GM23248 (cell line): ENCODE data around the gene GOLGA6D. TPM values are rescaled to one million over a fixed set of nuclear protein-coding genes. Genes with fewer than 3 reads are reported as not detected.
"Not testable (repeated sequence)": the region's sequence is repeated elsewhere in the genome, so short reads cannot be mapped to it uniquely, and the experiment has no call there.

Source experiments
- DNase-seq: peaks from one replicate; pipeline ENCODE4 v3.0.0-alpha.2; 2015
- H2AFZ ChIP-seq: fragments of 200-600 bp; sonication (generic); 2 replicates; pipeline ENCODE4 v1.6.1; 2016; ENCODE audit warnings: antibody characterized with exemption
- H3F3A ChIP-seq: fragments of 200-600 bp; sonication (generic); 2 replicates; pipeline ENCODE4 v1.6.1; 2016; ENCODE audit warnings: mild to moderate bottlenecking, antibody characterized with exemption, mixed run types; ENCODE audit not compliant: insufficient read depth
- H3K27ac ChIP-seq: fragments of 200-600 bp; sonication (generic); 2 replicates; pipeline ENCODE4 v1.5.1; 2016; ENCODE audit warnings: mild to moderate bottlenecking
- H3K27me3 ChIP-seq: fragments of 200-600 bp; sonication (generic); replicated peaks from 2 replicates; pipeline ENCODE4 v1.6.1; 2016; ENCODE audit warnings: mild to moderate bottlenecking; ENCODE audit not compliant: insufficient read depth
- H3K36me3 ChIP-seq: fragments of 200-600 bp; sonication (generic); 2 replicates; pipeline ENCODE4 v1.6.1; 2016; ENCODE audit warnings: low read depth, mild to moderate bottlenecking
- H3K4me1 ChIP-seq: fragments of 200-600 bp; sonication (generic); 2 replicates; pipeline ENCODE4 v1.6.1; 2016; ENCODE audit warnings: mild to moderate bottlenecking; ENCODE audit not compliant: insufficient read depth
- H3K4me2 ChIP-seq: fragments of 200-600 bp; sonication (generic); one replicate; pipeline ENCODE4 v1.6.1; 2016; ENCODE audit warnings: mild to moderate bottlenecking; ENCODE audit not compliant: unreplicated experiment
- H3K4me3 ChIP-seq: fragments of 200-600 bp; sonication (generic); 2 replicates; pipeline ENCODE4 v1.5.1; 2016; ENCODE audit warnings: mild to moderate bottlenecking
- H3K79me2 ChIP-seq: fragments of 200-600 bp; sonication (generic); 2 replicates; pipeline ENCODE4 v1.6.1; 2016; ENCODE audit warnings: mild to moderate bottlenecking; ENCODE audit not compliant: insufficient read depth
- H3K9ac ChIP-seq: fragments of 200-600 bp; sonication (generic); 2 replicates; pipeline ENCODE4 v1.6.1; 2016; ENCODE audit warnings: mild to moderate bottlenecking
- H3K9me2 ChIP-seq: fragments of 200-600 bp; sonication (generic); 2 replicates; pipeline ENCODE4 v1.6.1; 2016; ENCODE audit warnings: mixed run types, mild to moderate bottlenecking, moderate library complexity; ENCODE audit not compliant: insufficient read depth
- H3K9me3 ChIP-seq: fragments of 200-600 bp; sonication (generic); one replicate; pipeline ENCODE4 v1.6.1; 2017; ENCODE audit warnings: low read depth
- H4K20me1 ChIP-seq: fragments of 200-600 bp; sonication (generic); 2 replicates; pipeline ENCODE4 v1.6.0; 2016; ENCODE audit not compliant: insufficient read depth
- EZH2 ChIP-seq: fragments of 200-600 bp; sonication (generic); IDR thresholded peaks from 2 replicates; pipeline ENCODE4 v1.6.1; 2018; ENCODE audit warnings: antibody characterized with exemption, mild to moderate bottlenecking; ENCODE audit not compliant: insufficient read depth, poor library complexity, severe bottlenecking
- EZH2phosphoT487 ChIP-seq: fragments of 200-600 bp; sonication (generic); IDR thresholded peaks from 2 replicates; pipeline ENCODE4 v1.6.1; 2018; ENCODE audit warnings: antibody characterized with exemption, moderate library complexity, mild to moderate bottlenecking, low read depth; ENCODE audit not compliant: insufficient read depth
- WGBS, 2 experiments: methylation state at CpG; one replicate each; pipeline ENCODE4 v1.1.6; 2015 to 2017; ENCODE audit warnings: low lambda C conversion rate in 2 of 2, low coverage in 1 of 2; ENCODE audit errors: missing lambda C conversion rate in 2 of 2; 5-methylcytosine and 5-hydroxymethylcytosine counted together
- in situ Hi-C: fragments of 300-500 bp; cut with MboI; formaldehyde crosslinking; loops from 2 replicates; pipeline ENCODE4 v1.15.0; 2020
- polyA plus RNA-seq: library from polyadenylated mRNA; unstranded; fragments of >200 nt; fragmentation: Nextera tagmentation; extraction: Ambion mirVana; gene quantifications from 2 replicates; pipeline ENCODE4 v1.2.1, GENCODE V29; 2016
- total RNA-seq: library from RNA; depleted of rRNA; stranded (reverse); fragments of >200 nt; shearing (Covaris generic); gene quantifications from 2 replicates; pipeline ENCODE4 v1.2.3, GENCODE V29; 2014

The GOLGA6D gene
- total and polyA plus RNA-seq, 2 experiments from 2014 or later, result not detected

DNA sequence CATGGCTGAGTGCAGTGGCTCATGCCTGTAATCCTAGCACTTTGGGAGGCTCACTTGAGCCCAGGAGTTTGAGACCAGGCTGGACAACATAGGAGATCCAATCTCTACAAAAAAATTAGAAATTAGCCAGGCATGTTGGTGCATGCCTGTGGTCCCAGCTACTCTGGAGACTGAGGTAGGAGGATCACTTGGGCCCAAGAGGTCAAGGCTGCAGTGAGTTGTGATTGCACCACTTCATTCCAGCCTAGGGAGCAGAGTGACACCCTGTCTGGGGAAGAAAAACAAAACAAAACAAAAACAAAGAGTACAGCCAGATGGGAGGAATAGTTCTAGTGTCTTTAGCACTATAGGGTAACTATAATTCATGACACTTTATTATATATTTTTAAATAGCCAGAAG, 27.1 kb downstream of the GOLGA6D start:
- Histone ChIP-seq H3K9me3 (no peaks in the 10 kb centered on the region), H3F3A (no peaks in the 10 kb centered on the region), H4K20me1 (no peaks in the 10 kb centered on the region), H3K9me2 (no peaks in the 10 kb centered on the region), H3K79me2 (no peaks in the 10 kb centered on the region), H3K9ac (no peak overlapping the region), H3K27ac (no peak overlapping the region), H3K4me3 (no peak overlapping the region), H3K4me2 (no peak overlapping the region), H3K4me1 (no peaks in the 10 kb centered on the region; the same call in 1 of the 2 replicates), H2AFZ (no peak overlapping the region), H3K27me3 (peaks cover 43% of the 10 kb centered on the region), H3K36me3 (no peaks in the 10 kb centered on the region)
- TF ChIP-seq EZH2, result no peak
- TF ChIP-seq EZH2phosphoT487, result no peak
- DNase-seq, result peak; percentile 32
- in situ Hi-C loops, result no loop called here

DNA sequence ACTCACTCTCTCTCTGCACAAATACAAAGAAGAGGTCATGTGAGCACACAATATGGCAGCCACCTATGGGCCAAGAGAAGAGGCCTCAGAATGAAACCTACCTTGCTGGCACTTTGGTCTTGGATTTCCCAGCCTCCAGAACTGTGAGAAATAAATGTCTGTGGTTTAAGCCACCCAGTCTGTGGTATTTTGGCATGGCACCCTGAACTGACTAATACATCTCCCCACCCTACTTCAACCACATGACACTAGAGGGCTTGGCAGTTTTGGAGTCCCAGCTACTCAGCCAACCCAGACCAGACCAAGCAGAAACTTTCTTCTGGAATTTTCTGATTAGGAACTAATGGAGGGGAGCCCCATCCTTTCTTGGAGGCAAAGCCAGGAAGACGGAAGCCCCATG, 29.9 kb downstream of the GOLGA6D start:
- H3K4me2 ChIP-seq, H3K4me3 ChIP-seq, H3K79me2 ChIP-seq, H3K9me2 ChIP-seq, in situ Hi-C loops, H3K4me1 ChIP-seq, H3K9me3 ChIP-seq, H3K9ac ChIP-seq, H3K36me3 ChIP-seq, H3F3A ChIP-seq, H2AFZ ChIP-seq, H4K20me1 ChIP-seq: not testable (repeated sequence)
- Histone ChIP-seq H3K27me3 (peaks cover 24% of the 10 kb centered on the region), H3K27ac (peak overlapping the region; percentile 23; the same call in 1 of the 2 replicates)
- 25 to 50% methylated on average over 1 of the region's 1 CpG for WGBS, 2 experiments
- peak; percentile 74 for DNase-seq

DNA sequence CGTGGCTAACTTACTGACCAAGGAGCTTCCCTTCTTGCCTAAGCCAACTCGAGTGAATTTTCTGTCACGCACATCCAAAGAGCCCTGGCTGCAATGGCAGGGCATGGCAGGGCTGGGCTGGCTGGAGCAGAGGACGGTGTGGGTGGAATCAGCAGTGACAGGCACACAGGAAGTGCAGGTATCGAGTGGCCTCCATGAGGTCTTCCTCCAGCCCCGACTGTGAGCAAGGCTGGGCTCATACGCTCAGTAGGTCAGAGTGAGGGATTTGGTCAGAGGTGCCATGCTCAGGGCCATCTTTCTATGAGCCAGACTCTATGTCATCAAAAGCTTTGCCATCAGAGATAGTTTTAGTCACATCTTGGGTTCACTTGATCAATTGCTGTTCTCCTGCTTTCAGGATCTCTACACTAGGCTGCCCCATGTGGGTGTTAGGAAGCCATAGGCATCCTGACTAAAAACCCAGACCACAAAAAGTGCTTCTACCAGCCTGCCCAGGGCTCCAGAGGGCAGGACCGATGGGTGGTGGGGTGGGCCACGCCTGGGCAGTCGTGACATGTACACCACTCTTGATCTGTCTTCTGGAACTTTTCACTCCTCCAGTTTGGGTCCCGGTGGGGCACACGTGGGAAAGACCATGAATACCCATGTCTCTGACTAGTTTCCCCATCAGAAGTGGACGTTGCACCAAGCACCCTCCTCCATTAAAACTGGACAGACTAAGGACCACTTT, 30.6 kb downstream of the GOLGA6D start:
- H3K4me1 ChIP-seq, result no peaks in the 10 kb centered on the region; the same call in 1 of the 2 replicates
- no peak for TF ChIP-seq EZH2phosphoT487
- no peak for TF ChIP-seq EZH2
- H3K36me3 ChIP-seq, result no peaks in the 10 kb centered on the region
- H3K27me3 ChIP-seq, result peaks cover 17% of the 10 kb centered on the region
- H2AFZ ChIP-seq, result no peak overlapping the region
- no peak for DNase-seq
- no peaks in the 10 kb centered on the region for H3F3A ChIP-seq
- H3K79me2 ChIP-seq, result no peaks in the 10 kb centered on the region
- no peaks in the 10 kb centered on the region for H4K20me1 ChIP-seq
- H3K9me3 ChIP-seq, result no peaks in the 10 kb centered on the region
- H3K9me2 ChIP-seq, result no peaks in the 10 kb centered on the region
- H3K4me3 ChIP-seq, result no peak overlapping the region
- H3K9ac ChIP-seq, result no peak overlapping the region
- no peak overlapping the region for H3K27ac ChIP-seq
- in situ Hi-C loops, result no loop called here
- WGBS, 2 experiments, result 78 to 82% methylated on average over 13 of the region's 13 CpGs
- H3K4me2 ChIP-seq, result no peak overlapping the region

DNA sequence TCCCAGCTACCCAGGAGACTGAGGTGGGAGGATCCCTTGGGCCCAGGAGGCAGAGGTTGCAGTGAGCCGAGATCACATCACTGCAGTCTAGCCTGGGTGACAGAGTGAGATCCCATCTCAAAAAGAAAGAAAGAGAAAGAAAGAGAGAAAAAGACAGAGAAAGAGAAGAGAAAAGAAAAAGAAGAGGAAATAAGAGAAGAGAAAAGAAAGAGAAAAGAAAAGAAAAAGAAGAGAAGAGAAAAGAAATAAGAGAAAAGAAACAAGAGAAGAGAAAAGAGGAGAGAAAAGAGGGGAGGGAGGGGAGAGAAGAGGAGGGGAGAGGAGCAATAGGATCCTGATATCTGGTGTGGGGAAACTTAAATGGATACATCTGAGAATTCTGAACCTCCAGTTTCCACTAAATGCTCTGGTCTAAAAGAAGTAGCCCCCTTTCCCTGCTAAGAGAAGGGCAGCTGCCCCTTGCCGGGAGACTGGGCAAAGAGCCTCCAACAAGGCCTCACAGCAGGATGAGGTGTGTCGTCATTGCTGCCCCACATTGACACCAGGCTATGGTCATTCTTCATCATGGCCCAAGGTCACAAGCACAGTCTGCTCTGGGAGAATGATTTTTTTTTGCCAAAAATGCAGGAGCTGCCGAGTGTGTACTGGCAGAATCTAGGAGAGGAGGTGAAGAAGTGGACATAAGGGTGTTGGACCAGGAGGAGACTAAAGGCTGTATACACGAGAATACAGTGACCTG, 32.1 kb downstream of the GOLGA6D start:
- Histone ChIP-seq H3K9ac (no peak overlapping the region), H4K20me1 (no peaks in the 10 kb centered on the region), H3K36me3 (no peaks in the 10 kb centered on the region), H3K27me3 (peaks cover 11% of the 10 kb centered on the region), H3K4me2 (no peak overlapping the region), H3K79me2 (no peaks in the 10 kb centered on the region), H3K9me3 (no peaks in the 10 kb centered on the region), H2AFZ (no peak overlapping the region), H3K4me3 (no peak overlapping the region), H3F3A (no peaks in the 10 kb centered on the region), H3K9me2 (no peaks in the 10 kb centered on the region), H3K27ac (no peak overlapping the region), H3K4me1 (no peaks in the 10 kb centered on the region; the same call in 1 of the 2 replicates)
- 56 to 62% methylated on average over 5 of the region's 5 CpGs for WGBS, 2 experiments
- TF ChIP-seq EZH2 (no peak), EZH2phosphoT487 (no peak)
- in situ Hi-C loops, result no loop called here
- DNase-seq, result no peak

DNA sequence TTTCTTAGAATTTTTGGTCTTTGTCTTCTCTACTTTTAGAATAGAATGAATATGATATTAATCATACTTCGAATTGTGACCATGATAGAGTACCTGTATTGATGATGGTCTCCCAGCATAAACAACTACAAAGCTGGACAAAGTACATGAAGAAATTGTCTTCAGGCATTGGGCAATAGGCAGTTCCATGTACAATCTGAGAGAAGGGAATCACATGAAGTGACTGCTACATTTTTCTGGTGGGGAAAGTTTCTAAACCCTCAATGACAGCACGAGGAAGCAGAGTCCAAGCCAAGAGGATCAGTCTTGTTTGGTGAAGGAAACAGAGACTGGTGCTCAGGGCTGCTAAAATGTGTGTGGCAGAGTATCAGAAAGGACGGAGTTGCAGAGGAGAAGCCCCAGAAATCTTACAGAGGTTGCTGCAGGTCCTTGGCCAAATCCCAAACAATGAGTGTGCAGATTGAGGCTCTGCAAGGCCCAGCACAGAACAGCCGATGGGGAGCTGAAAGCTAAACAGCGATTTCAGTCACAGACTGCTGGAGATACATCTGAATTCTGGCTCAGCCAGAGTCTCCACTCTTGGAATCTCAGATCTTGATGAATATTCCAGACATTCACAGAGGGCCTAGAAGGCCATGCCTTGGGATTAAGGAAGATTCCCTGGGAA, 36.7 kb downstream of the GOLGA6D start:
- WGBS, 2 experiments, result 64 to 66% methylated on average over 5 of the region's 5 CpGs

More for the DNA sequence above, 36.7 kb downstream of the GOLGA6D start:
- DNase-seq, in situ Hi-C loops, H3F3A ChIP-seq, H3K79me2 ChIP-seq, H3K4me1 ChIP-seq, H3K4me3 ChIP-seq, H3K9me3 ChIP-seq, H2AFZ ChIP-seq, H3K27ac ChIP-seq, H4K20me1 ChIP-seq, H3K4me2 ChIP-seq, H3K9ac ChIP-seq, H3K36me3 ChIP-seq, H3K9me2 ChIP-seq: not testable (repeated sequence)
- H3K27me3 ChIP-seq, result peaks cover 15% of the 10 kb centered on the region
